GM18858 (cell line): ENCODE data around the gene UNC5B.
"Not testable (repeated sequence)": the region's sequence is repeated elsewhere in the genome, so short reads cannot be mapped to it uniquely, and the experiment has no call there.

Source experiments
- ATAC-seq: cut with Tn5 transposase; IDR thresholded peaks from one replicate; pipeline ENCODE4 v1.9.1; 2021; ENCODE audit not compliant: unreplicated experiment

The UNC5B gene

GRCh38 chr10:71295641-71296040 is 83.3 kb downstream of the UNC5B start:
- no peak for ATAC-seq

DNA sequence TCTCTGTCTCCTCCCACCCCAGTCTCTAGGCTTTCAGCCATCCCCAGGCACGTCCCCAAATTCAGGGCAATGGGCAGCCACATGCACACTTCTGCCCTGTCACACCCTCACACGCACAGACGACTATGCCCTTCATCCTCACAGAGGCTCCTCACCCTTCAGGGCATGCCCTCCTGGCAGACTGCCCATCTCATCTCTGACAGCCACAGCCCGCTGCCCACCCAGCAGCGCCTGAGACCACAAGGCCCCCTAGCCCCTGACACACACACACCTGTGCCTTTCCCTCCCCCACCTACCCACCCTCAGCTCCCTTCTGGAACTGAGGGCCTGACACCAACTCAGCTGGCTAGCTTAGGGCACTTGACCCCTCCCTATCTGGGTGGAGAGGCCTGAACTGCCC is 83.7 kb downstream of the UNC5B start:
- no peak for ATAC-seq

DNA sequence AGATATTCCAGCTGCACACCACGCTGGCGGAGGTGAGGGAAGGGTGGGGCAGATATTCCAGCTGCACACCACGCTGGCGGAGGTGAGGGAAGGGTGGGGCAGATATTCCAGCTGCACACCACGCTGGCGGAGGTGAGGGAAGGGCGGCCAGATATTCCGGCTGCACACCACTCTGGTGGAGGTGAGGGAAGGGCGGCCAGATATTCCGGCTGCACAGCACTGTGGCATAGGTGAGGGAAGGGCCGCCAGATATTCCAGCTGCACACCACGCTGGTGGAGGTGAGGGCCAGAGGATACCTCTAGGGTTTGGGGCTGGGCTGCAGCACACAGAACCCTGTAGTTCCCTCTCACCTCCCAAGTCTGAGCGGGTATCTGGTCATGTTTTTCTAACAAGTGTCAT is 84.4 kb downstream of the UNC5B start:
- not testable (repeated sequence) for ATAC-seq

GRCh38 chr10:71297343-71297742 is 85.0 kb downstream of the UNC5B start:
- ATAC-seq = no peak

DNA sequence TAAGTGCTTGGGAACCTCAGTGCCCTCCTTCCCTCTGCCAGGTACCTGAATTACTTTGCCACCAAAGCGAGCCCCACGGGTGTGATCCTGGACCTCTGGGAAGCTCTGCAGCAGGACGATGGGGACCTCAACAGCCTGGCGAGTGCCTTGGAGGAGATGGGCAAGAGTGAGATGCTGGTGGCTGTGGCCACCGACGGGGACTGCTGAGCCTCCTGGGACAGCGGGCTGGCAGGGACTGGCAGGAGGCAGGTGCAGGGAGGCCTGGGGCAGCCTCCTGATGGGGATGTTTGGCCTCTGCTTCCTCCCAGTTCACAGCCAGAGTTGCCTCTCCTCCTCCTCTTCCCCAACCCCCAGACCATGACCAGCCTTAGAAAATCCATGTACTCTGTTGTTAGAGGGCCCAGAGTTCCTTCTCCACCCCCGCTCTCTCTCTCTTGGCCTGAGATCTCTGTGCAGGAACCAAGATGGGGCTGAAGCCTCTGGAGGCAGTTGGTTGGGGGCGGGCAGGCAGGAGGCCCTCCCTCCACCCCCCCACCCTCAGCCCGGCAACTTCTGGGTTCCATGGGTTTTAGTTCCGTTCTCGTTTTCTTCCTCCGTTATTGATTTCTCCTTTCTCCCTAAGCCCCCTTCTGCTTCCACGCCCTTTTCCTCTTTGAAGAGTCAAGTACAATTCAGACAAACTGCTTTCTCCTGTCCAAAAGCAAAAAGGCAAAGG is 86.9 kb downstream of the UNC5B start:
- no peak for ATAC-seq

GRCh38 chr10:71300555-71301370 is 88.4 kb downstream of the UNC5B start:
- ATAC-seq = no peak

DNA sequence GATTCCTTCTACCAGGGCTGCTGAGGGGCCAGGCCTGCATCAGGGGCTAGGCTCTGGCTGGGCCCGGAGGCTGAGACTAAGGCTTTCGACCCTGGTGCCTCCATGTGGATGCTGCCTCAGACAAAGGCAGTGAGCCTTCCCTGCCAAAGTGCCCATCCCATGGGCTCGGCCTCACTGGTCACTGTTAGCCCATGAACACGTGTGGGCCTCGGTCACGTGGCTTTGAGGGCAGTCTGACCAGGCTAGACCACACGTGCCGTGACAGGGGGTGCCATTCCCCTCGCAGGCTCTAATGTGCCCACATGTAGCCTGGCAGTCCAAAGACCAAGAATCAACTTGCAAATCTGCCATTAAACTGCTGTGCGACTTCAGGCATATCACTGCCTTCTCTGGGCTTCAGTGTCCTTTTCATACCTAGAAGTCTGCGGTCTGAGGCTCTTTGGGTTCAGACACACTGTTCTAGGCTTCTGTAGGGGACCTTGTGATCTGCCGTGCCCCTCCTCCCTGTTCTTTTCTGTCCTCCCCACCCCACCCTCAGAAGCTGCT is 89.1 kb downstream of the UNC5B start:
- ATAC-seq = no peak

DNA sequence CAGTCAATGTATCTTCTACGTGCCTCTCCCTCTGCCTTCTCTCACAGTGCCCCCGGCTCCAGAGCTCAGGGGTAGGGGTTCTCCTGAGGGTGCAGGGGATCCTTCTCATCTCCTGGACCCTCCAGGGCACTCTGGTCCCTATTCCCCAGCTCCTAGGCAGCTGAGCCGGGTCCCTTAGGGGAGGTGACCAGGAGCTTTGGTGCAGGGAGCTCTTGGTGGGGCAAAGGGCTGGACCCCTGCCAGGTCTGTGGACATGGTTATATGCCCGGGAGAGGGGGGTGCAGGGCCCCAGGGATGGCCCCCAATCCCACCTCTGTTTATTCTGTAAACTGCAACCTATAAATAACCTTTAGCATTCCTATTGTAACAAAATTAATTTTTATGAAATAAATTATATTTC is 90.1 kb downstream of the UNC5B start:
- ATAC-seq = no peak

GRCh38 chr10:71302874-71303568 is 90.7 kb downstream of the UNC5B start:
- ATAC-seq = no peak

DNA sequence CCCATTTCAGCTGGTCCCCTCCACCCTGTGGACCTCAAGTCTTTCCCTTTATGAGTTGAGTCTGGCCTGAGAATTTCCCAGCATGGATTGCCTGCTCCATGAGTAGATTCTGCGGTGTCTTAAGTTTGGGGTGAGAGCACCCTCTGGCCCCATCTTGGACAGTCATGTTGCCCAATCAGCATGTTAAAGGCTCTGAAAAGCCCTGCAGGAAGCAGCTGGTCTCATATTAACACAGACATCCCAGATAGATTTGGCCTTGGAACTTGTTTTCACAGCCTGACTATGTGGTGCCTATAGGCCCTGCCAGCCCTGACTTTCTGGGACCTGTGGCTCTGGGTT is 91.2 kb downstream of the UNC5B start:
- ATAC-seq = no peak

- ATAC-seq = no peak
These were observed 92.5 kb downstream of the UNC5B start for GRCh38 chr10:71304914-71305313.

DNA sequence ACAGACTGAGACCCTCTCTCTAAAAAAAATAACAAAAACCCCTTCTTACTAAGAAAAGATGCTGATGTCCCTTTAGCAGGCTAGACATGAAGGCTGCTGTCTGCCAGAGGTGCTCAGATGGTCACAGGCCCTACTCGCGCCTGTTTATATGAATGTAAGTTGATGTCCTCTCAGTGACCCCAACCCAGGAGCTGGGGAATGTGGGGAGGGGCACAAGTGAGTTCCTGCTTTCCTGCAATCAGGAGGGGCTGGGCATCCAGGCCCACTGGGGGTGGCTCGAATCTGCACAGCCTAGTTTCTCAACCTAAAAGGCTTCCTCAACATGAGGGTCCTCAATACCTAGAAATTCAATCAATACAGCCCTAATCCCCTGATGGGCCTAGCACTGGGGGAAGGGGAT is 94.6 kb downstream of the UNC5B start:
- ATAC-seq = no peak

- ATAC-seq = no peak
These were observed 95.2 kb downstream of the UNC5B start for GRCh38 chr10:71307469-71308085.

DNA sequence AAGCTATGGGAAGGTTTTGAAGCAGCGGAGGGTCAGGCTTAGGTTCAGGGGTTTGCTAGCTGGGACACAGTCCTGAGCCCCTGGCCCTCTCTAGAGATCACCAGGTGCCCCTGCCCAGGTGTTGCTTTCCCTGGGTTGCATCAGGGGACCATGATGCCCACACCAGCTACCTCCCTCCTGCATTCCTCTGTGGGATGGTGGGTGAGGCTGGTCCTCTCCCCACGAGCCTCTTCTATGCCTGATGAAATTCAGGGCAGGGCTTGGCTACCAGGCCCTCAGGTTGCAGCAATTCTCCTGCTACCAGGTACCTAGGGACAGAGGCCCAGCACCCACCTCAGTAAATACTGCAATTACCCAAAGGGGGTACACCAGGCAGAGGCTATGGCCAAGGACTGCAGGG is 95.9 kb downstream of the UNC5B start:
- no peak for ATAC-seq

GRCh38 chr10:71308985-71309384 is 96.6 kb downstream of the UNC5B start:
- no peak for ATAC-seq

DNA sequence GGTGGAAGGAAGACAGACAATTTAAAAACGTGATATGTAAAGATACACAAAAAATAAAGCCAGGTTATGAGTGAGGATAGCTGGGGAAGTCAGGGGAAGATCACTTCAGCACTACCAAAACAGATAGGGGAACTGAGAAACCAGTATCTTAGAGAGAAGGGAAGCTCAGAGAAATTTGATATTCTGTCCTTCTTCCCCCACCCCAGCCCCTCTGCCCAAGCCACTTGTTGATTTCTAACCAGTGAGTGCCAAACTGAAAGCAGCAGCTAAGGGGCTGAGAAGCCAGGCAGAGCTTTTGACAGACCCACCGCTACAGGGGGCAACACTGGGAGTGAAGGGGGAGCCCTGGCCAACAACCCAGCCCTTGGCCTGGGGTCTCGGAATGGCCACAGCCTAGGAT is 97.5 kb downstream of the UNC5B start:
- no peak for ATAC-seq

DNA sequence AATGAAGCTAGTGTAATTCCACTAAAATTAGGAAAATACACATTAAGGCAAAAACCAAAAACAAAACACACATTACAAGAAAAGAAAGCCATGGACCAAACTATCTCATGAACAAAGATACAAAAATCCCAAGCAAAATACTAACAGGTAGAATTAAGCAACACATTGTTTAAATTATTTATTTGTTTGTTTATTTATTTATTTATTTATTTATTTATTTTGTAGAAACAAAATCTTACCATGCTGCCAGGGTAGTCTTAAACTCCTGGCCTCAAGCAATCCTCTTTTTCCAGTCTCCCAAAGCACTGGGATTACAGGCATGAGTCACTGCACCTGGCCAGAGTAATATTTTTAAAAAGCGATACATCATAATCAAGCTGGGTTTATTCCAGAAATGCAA is 99.8 kb downstream of the UNC5B start:
- ATAC-seq = no peak

DNA sequence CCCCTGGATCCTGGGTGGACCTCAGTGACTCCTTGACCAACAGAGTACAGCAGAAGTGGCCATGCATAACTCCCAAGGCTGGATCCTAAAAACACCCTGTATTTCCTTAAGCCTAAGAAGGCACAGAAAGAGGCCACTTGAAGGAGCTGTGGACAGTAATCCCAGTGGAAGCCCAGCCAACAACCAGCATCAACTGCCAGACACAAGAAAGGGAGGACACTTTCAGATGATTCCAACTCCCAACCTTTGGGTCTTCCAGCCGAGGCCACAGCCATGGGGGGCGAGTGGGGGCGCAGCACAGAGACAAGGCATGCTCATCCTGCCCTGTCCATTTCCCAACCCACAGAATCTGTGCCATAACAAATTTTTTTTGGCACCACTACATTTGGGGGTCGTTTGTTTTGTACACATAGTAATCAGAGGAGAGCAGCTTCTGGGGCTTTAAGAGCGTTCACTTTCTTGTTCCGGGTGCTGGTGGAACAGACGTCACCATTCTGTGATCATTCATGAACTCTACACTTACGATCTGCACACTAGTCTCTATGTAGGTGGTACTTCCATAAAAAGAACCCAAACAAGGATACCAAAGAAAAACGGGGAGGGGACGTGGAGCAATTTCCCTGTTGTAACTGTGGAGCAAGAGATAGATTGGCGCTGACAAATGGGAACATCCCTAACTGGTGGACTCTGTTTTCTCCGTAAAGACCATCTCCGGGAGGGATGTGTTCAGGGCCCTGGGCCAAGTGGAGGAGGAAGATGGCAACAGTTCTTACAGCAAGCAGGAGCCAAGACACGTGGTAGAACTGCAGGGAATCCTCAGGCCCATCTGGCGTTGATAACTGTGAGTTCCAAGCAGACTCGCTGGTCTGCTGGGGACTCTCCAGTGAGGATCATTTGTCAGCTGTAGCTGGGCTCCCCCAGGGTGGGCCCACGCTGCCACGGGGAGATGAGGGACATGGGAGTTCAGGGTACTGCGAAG is 100.7 kb downstream of the UNC5B start:
- no peak for ATAC-seq

DNA sequence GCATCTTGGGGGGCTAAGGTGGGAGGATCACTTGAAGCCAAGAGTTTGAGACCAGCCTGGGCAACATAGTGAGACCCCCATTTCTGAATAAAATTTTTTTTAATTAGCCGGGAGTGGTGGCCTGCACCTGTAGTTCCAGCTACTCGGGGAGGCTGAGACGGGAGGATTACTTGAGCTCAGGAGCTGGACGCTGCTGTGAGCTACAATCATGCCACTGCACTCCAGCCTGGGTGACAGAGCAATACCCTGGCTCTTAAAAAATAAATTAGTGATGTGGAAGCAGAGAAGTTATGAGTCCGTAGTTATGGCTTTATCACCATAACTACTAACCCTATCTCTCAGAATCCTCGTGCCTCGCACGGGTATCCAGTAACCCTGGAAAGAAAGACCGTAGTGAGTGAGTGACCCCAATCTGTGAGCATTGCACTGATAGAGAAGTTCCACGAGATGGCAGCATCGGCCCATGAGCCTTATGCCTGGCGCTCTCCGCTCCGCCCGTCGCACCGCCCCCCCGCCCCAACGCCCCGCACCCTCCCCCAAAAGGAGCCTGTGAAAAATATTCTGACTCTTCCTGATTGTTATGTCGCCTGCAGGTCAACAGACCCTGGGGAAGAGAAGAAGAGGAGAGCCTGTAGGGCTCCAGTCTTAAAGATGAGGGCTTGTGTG is 101.8 kb downstream of the UNC5B start:
- no peak for ATAC-seq
